ENCODE data around the gene ZNF586. TPM values are rescaled to one million over a fixed set of nuclear protein-coding genes. Genes with fewer than 3 reads are reported as not detected.
"Not testable (repeated sequence)": the region's sequence is repeated elsewhere in the genome, so short reads cannot be mapped to it uniquely, and the experiment has no call there.

ZNF586 gene
- total RNA-seq, 4 donors from 2014 or later = 14.2 to 39.6 (median 23.8) TPM

- Histone ChIP-seq H3K4me3 (no peak overlapping the region), H3K4me1 (no peaks in the 10 kb centered on the region), H3K27me3 (no peaks in the 10 kb centered on the region), H3K36me3 (peaks cover 0 to 79% (median 0%) of the 10 kb centered on the region in 3 donors), H3K27ac (no peak overlapping the region), H3K9me3 (peaks cover 0 to 79% (median 13%) of the 10 kb centered on the region in 4 donors)
- DNase-seq = no peak
- TF ChIP-seq CTCF (IDR thresholded peaks at IDR 0.05) (no peak), POLR2A (IDR thresholded peaks at IDR 0.05) (no peak)
Observed at GRCh38 chr19:57779220-57779845, 9.9 kb downstream of the ZNF586 start.

- H3K9me3 ChIP-seq = peaks cover 0 to 49% (median 3%) of the 10 kb centered on the region in 4 donors
Observed at GRCh38 chr19:57786286-57786685, 16.8 kb downstream of the ZNF586 start.

DNA sequence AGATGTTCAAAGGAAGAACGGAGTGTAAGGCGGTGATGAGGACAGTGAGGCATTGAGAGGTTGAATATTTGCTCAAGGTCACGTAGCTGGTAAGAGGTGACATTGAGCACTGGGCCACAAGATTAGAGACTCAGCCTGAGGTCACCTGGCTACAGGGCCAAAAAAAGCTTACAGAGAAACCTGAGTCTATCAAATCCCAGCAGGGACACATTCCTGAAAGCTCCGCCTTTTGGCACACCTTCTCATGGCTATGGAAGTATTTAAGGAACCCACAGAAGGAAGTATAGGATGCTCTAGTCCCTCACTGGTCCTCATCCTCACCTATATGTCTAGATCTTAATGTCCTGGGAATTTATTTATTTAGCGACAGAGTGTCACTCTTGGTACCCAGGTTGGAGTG, 17.4 kb downstream of the ZNF586 start:
- Histone ChIP-seq H3K36me3 (peaks cover 0 to 32% (median 0%) of the 10 kb centered on the region in 3 donors), H3K9me3 (peaks cover 0 to 44% (median 3%) of the 10 kb centered on the region in 4 donors), H3K4me1 (no peaks in the 10 kb centered on the region), H3K4me3 (no peak overlapping the region), H3K27ac (no peak overlapping the region), H3K27me3 (no peaks in the 10 kb centered on the region)
- DNase-seq = no peak
- TF ChIP-seq CTCF (IDR thresholded peaks at IDR 0.05) (no peak), POLR2A (IDR thresholded peaks at IDR 0.05) (no peak)

More at GRCh38 chr19:57786286-57786685, 16.8 kb downstream of the ZNF586 start:
- Histone ChIP-seq H3K36me3 (peaks cover 0 to 34% (median 0%) of the 10 kb centered on the region in 3 donors), H3K27me3 (no peaks in the 10 kb centered on the region), H3K4me3 (no peak overlapping the region), H3K4me1 (no peaks in the 10 kb centered on the region), H3K27ac (no peak overlapping the region)
- TF ChIP-seq CTCF (IDR thresholded peaks at IDR 0.05) (no peak), POLR2A (IDR thresholded peaks at IDR 0.05) (no peak)
- DNase-seq = no peak

DNA sequence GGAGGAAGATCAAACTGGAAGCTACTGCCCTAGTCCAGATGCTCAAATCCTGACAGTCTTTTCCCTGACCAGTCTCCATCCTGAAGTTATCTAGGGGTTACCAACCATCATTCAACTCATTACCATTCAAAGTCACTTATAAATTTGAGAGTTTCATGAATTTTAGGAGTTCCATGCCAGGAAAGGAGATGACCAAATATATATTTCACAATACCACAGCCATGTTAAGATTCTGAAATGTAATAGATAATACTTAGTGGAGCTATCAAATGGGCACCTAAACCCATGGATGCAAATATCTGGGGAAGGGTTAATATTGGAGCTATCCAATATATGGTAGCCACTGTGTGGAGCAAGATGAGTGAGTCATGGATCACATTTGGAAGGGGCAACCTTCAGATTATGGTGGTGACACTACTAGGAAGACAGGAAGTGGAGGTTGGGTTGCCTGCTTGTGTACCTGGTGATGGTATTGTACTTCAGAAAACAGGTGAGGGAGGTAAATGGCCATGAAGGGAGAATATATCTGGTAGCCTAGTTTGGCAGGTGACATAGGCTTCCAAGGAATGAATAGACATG, 18.7 kb downstream of the ZNF586 start:
- Histone ChIP-seq H3K9me3 (peaks cover 0 to 31% (median 3%) of the 10 kb centered on the region in 4 donors), H3K36me3 (peaks cover 0 to 38% (median 0%) of the 10 kb centered on the region in 3 donors), H3K4me3 (no peak overlapping the region), H3K4me1 (no peaks in the 10 kb centered on the region), H3K27me3 (no peaks in the 10 kb centered on the region), H3K27ac (no peak overlapping the region)
- TF ChIP-seq CTCF (IDR thresholded peaks at IDR 0.05) (no peak), POLR2A (IDR thresholded peaks at IDR 0.05) (no peak)
- DNase-seq = no peak

GRCh38 chr19:57789288-57789687, 19.8 kb downstream of the ZNF586 start:
- peaks cover 0 to 28% (median 3%) of the 10 kb centered on the region in 4 donors for H3K9me3 ChIP-seq

DNA sequence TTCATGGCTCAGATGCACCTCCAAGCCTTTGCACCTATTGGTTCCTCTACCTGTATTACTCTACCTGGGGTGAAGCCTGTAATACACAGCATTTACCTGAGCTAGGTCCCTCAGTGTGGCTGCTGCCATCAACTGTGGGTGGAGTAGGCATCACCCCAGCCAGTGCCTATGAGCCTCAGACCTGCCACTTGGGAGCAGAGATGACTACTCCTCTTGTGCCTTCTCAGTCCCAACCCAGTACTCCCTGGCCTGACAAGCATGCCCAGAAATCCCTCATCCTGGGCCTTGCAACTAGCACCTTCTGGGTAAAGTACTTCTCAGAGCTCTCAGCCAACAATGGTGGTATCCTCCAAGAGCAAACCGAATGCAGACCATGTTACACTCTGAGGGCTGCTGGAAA, 27.1 kb downstream of the ZNF586 start:
- not testable (repeated sequence) for DNase-seq, H3K27me3 ChIP-seq, H3K4me3 ChIP-seq, H3K4me1 ChIP-seq, H3K27ac ChIP-seq, H3K9me3 ChIP-seq
- peaks cover 0 to 27% (median 0%) of the 10 kb centered on the region in 3 donors for H3K36me3 ChIP-seq

More at GRCh38 chr19:57789288-57789687, 19.8 kb downstream of the ZNF586 start:
- Histone ChIP-seq H3K4me1 (no peaks in the 10 kb centered on the region), H3K27me3 (no peaks in the 10 kb centered on the region), H3K36me3 (peaks cover 0 to 38% (median 0%) of the 10 kb centered on the region in 3 donors), H3K4me3 (no peak overlapping the region), H3K27ac (no peak overlapping the region)
- DNase-seq = no peak
- no peak for TF ChIP-seq CTCF (IDR thresholded peaks at IDR 0.05)
- no peak for TF ChIP-seq POLR2A (IDR thresholded peaks at IDR 0.05)
